HEK293T (cell line): ENCODE measurements around the gene PRSS50.
"Not testable (repeated sequence)": the region's sequence is repeated elsewhere in the genome, so short reads cannot be mapped to it uniquely, and the experiment has no call there.

Experiments
- ARNT ChIP-seq: fragments of 450-650 bp; IDR thresholded peaks from 2 replicates; pipeline ENCODE4 v1.6.1; 2017; ENCODE audit warnings: mild to moderate bottlenecking
- BHLHE40 ChIP-seq: fragments of 450-650 bp; IDR thresholded peaks from 2 replicates; pipeline ENCODE4 v1.6.1; 2016; ENCODE audit warnings: mild to moderate bottlenecking, moderate library complexity, borderline replicate concordance
- CTBP1 ChIP-seq: fragments of 450-650 bp; IDR thresholded peaks from 2 replicates; pipeline ENCODE4 v1.6.1; 2016; ENCODE audit warnings: borderline replicate concordance
- ELF4 ChIP-seq: fragments of 450-650 bp; IDR thresholded peaks from 2 replicates; pipeline ENCODE4 v1.6.1; 2017; ENCODE audit warnings: antibody characterized with exemption
- FOXA1 ChIP-seq: fragments of 450-650 bp; IDR thresholded peaks from 2 replicates; pipeline ENCODE4 v1.6.1; 2016; ENCODE audit warnings: mild to moderate bottlenecking
- NFRKB ChIP-seq: fragments of 450-650 bp; IDR thresholded peaks from 2 replicates; pipeline ENCODE4 v1.6.1; 2016; ENCODE audit warnings: mild to moderate bottlenecking, moderate library complexity
- SUZ12 ChIP-seq: fragments of 450-650 bp; IDR thresholded peaks from 2 replicates; pipeline ENCODE4 v1.6.1; 2016; ENCODE audit warnings: mild to moderate bottlenecking

DNA sequence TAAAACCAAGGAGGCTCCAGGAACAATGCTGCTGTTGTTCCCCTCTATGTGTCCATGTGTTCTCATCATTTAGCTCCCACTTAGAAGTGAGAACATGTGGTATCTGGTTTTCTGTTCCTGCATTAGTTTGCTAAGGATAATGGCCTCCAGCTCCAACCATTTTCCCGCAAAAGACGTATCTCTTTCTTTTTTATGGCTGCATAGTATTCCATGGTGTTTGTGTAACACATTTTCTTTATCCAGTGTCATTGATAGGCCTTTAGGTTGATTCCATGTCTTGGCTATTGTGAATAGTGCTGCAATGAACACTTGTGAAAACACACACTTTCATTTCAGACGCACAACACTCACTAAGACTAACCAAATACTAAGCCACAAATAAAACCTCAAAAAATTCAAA is 21.9 kb upstream of the PRSS50 start:
- not testable (repeated sequence) for TF ChIP-seq ARNT, NFRKB, CTBP1, ELF4, FOXA1, SUZ12, BHLHE40
